ENCODE measurements around the gene CHAF1A. TPM values are rescaled to one million over a fixed set of nuclear protein-coding genes. Genes with fewer than 3 reads are reported as not detected.

CHAF1A gene
- total RNA-seq, 2 experiments from 2014 or later = 77.0 to 78.9 TPM

DNA sequence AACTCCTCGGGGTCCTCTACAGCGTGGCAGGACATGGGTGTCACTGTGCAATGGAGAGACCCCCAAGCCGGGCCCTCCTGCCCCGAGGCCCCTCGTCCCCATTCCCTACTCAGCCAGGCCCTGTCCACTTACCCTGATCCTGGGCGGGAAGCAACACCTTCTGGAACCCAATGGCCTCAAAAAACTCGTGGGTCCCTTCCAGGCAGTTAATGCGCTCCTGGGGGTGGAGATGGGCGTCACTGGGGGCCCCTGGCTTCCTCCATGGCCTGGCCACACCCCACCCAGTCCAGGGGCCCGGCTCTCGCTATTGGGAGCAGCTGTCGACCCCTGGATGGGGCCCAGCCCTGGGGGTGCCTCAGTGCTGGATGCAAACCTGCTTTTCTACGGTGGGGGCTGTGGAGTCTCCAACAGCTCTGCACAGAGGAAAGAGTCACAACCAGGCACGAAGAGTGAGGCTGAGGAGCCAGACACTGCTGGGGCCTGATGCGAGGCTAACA, 44.3 kb downstream of the CHAF1A start:
- intact Hi-C loops (cut with DNase I, micrococcal nuclease) = no loop called here
- Mint-ChIP-seq H3K27me3 (no peaks in the 10 kb centered on the region), H3K4me1 (no peaks in the 10 kb centered on the region), H3K4me3 (no peak overlapping the region), H3K36me3 (ENCODE audit: low read depth) (peaks cover 29% of the 10 kb centered on the region), H3K27ac (no peak overlapping the region), H3K9me3 (ENCODE audit: low read depth) (no peaks in the 10 kb centered on the region)
- POLR2A ChIA-PET = no interaction called here
- no peak for DNase-seq
- no peak for ATAC-seq
- CTCF ChIA-PET = no interaction called here

DNA sequence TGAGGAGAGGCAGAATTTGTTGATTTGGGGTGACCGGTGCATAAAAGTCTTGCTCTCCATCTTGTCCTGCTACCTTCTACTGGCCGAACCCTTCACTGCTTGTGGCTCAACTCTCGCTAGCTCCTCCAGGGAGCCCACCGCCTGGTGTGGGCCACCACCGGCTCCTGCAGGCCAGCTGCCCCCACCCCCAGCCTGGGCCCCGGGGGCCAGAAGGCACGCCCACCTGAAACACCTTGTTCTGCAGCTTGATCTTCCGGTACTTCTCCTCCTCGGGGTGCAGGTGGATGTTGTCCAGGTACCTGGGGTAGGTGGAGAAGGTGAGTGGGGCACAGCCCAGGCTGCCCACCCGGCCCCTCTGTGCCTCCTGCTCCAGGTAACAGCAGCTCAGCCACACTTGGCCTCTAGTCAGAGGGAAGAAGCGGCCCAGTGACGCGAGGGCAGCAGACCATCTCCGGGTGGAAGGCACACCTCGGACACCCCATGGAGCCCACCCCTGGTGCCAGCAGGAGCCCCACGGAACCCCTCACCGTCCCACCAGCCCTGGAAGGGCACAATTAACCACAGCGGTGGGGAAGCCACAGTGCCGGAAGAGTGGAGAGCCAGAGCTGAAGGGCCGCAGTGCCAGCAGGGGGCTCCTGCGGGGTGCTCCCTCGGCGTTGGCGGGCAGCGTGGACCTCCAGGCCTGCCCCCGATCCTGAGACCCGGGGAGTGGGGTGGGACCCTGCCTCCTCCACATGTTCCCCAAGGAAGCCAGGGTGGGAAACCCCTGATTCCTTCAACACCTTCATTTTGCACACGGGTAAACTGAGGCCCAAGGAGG, 45.1 kb downstream of the CHAF1A start:
- H3K36me3 Mint-ChIP-seq (ENCODE audit: low read depth) = peaks cover 29% of the 10 kb centered on the region
- POLR2A ChIA-PET = no interaction called here
- H3K4me3 Mint-ChIP-seq = no peak overlapping the region
- CTCF ChIA-PET = no interaction called here
- ATAC-seq (no peak), DNase-seq (no peak)
- H3K9me3 Mint-ChIP-seq (ENCODE audit: low read depth) = no peaks in the 10 kb centered on the region
- H3K27ac Mint-ChIP-seq = no peak overlapping the region
- H3K27me3 Mint-ChIP-seq = no peaks in the 10 kb centered on the region
- intact Hi-C loops (cut with DNase I, micrococcal nuclease) = no loop called here
- H3K4me1 Mint-ChIP-seq = no peaks in the 10 kb centered on the region

DNA sequence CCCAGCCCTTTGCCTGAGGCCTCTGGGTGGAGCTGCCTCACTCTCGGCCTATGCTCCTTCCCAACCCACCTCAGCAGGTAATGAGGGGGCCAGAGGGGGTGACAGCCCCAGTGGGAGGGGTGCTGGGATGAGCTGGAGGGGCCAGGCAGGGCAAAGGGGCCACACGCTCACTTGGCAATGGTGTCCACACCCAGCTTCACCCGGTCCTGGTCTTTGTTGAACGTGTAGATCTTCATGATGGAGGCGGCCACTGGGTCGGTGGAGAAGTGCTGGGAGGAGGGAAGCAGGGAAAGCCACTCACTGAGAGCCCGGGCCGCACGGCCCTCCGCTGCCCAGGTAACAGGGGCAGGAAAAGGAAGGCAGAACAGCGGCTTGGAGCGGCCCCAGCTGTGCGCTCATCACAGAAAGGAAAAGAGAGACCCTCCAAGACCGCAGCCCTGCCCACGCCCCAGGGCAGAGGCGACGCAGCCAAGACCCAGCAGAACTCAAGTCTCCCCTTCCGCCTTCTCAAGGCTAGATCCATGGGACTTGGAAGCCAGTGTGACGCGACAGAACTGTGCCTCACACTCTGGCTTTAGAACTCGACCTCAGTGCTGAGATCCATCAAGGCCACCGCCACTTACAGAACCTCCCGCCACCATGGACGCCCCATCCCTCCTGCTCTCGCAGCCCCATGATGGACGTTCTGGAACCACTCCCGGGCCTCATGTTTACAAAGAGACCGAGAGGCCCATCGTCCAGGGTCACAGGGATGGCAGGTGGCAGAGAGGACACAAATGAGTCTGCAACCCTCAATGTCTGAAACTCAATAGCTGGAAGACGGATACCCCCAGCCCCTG, 45.9 kb downstream of the CHAF1A start:
- ATAC-seq (no peak), DNase-seq (no peak)
- intact Hi-C loops (cut with DNase I, micrococcal nuclease) = no loop called here
- Mint-ChIP-seq H3K27me3 (no peaks in the 10 kb centered on the region), H3K4me1 (no peaks in the 10 kb centered on the region), H3K27ac (no peak overlapping the region), H3K9me3 (ENCODE audit: low read depth) (no peaks in the 10 kb centered on the region), H3K36me3 (ENCODE audit: low read depth) (peaks cover 27% of the 10 kb centered on the region), H3K4me3 (no peak overlapping the region)
- CTCF ChIA-PET = no interaction called here
- POLR2A ChIA-PET = interaction anchor here (0.6 to 0.7 kb wide), 2 partner anchors 11 to 38 kb away, joined by 3 to 4 read pairs; no protein-coding TSS in a partner anchor

DNA sequence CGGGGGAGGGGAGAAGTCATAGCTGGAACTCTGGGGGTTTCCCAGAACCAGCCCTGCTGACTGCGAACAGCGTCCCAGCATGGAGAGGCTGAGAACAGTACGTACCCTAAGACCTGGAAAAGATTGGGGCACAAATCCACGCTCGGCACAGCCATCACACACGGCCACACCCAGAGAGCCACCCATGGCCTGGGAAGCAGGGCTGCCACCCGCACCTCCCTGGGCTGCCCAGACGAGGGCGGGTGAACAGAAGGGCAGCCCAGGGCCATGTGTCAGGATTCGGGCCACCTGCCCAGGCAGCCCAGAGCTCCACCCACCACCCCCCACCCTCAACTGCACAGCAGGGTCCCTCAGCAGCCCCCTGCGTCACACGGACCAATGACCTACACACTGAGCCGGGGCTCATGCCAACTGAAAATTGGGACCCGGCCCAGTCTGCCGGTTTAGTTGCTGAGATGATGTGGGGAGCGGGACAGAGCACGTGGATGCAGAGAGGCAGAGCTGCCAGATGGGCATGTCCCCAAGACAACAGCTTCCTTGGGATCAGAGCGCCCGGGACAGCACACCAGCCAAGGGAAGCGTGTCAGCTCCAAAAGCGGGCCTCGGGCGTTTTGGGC, 46.7 kb downstream of the CHAF1A start:
- intact Hi-C loops (cut with DNase I, micrococcal nuclease) = no loop called here
- no peaks in the 10 kb centered on the region for H3K4me1 Mint-ChIP-seq
- DNase-seq (no peak), ATAC-seq (no peak)
- no peak overlapping the region for H3K27ac Mint-ChIP-seq
- no peak overlapping the region for H3K4me3 Mint-ChIP-seq
- H3K36me3 Mint-ChIP-seq (ENCODE audit: low read depth) = peaks cover 27% of the 10 kb centered on the region
- H3K27me3 Mint-ChIP-seq = no peaks in the 10 kb centered on the region
- no peaks in the 10 kb centered on the region for H3K9me3 Mint-ChIP-seq (ENCODE audit: low read depth)
- ChIA-PET CTCF (interaction anchor here (0.6 kb wide), 1 partner anchor 285 kb away, joined by 4 read pairs; no protein-coding TSS in a partner anchor), POLR2A (interaction anchor here (0.6 kb wide), 1 partner anchor 39 kb away, joined by 4 read pairs; no protein-coding TSS in a partner anchor)

DNA sequence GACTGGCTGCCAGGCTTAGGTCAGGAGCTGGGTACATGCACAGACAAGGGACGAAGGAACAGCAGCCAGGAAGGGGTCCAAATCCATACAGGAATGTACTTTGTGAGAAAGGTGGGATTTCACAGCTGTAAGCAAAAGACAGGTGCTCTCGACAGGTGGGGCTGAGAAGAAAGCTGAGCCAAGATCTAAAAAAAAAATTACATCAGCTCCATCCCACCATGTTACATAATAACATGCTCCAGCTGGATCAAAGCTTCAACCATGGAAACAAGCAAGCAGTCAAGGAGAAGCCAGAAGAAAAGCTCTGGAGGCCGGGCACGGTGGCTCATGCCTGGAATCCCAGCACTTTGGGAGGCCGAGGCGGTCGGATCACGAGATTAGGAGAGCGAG, 47.2 kb downstream of the CHAF1A start:
- no peaks in the 10 kb centered on the region for H3K27me3 Mint-ChIP-seq
- H3K4me3 Mint-ChIP-seq = no peak overlapping the region
- H3K4me1 Mint-ChIP-seq = no peaks in the 10 kb centered on the region
- ChIA-PET CTCF (interaction anchor here (0.6 kb wide), 1 partner anchor 284 kb away, joined by 4 read pairs; no protein-coding TSS in a partner anchor), POLR2A (interaction anchor here (0.6 kb wide), 1 partner anchor 35 kb away, joined by 4 read pairs; no protein-coding TSS in a partner anchor)
- intact Hi-C loops (cut with DNase I, micrococcal nuclease) = no loop called here
- H3K36me3 Mint-ChIP-seq (ENCODE audit: low read depth) = peaks cover 24% of the 10 kb centered on the region
- no peak overlapping the region for H3K27ac Mint-ChIP-seq
- ATAC-seq (no peak), DNase-seq (no peak)
- H3K9me3 Mint-ChIP-seq (ENCODE audit: low read depth) = no peaks in the 10 kb centered on the region

- H3K4me3 Mint-ChIP-seq = no peak overlapping the region
- peaks cover 20% of the 10 kb centered on the region for H3K36me3 Mint-ChIP-seq (ENCODE audit: low read depth)
- ATAC-seq (no peak), DNase-seq (no peak)
- H3K4me1 Mint-ChIP-seq = peaks cover 15% of the 10 kb centered on the region
- ChIA-PET POLR2A (interaction anchor here (0.6 to 1.0 kb wide), 2 partner anchors 13 to 19 kb away, joined by 3 to 6 read pairs; partner anchors contain the start of gene HDGFL2), CTCF (interaction anchor here (0.6 kb wide), 1 partner anchor 45 kb away, joined by 3 read pairs; no protein-coding TSS in a partner anchor)
- no peak overlapping the region for H3K27ac Mint-ChIP-seq
- intact Hi-C loops (cut with DNase I, micrococcal nuclease) = no loop called here
- no peaks in the 10 kb centered on the region for H3K27me3 Mint-ChIP-seq
- no peaks in the 10 kb centered on the region for H3K9me3 Mint-ChIP-seq (ENCODE audit: low read depth)
Measured at GRCh38 chr19:4452230-4452990, 50.0 kb downstream of the CHAF1A start.

DNA sequence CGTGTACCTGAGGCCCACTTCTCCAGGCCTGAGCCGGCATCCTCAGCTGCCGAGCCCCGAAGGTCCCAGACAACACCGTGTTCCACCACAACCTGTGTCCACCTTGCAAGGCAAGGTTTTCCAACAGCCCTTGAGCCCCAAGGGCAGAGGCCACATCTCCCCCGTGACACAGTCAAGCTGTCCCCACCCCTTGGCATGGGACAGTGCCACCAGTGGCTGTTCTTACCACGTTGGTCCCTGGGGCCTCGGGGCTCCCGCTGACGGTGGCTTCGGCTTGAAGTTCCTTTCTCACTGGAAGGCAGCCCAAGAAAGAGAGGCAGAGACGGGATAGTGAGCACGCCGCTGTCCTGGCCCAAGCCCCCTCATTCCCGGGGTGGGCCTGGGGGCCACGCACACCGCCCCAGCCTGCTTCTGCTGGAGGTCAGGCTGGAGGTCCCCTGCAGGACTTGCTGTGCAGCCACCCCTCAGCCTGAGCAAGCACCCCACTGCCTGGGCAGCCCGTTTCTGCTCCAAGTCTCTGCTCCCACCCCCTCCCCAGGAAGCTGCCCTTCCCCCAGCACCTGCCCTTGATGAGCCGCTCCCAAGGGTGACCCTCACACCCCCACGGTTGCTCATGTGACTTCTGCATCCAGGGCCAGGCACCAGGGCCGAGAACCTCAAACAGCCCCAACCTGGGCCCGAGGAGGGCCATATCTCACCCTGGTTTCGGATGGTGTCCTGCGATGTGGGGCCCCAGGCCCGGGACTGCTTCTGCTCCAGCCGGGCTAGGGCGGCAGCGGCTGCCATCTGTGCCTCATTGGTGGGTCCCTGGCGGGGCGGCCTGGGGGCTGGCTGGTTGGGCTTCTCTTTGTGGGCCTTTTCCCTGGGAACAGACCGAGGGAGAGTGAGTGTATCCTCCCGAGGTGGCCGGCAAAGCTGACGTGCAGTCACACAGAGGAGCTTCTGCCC, 51.1 kb downstream of the CHAF1A start:
- POLR2A ChIA-PET = interaction anchor here (0.7 to 1.6 kb wide), 2 partner anchors 9 to 11 kb away, joined by 4 to 5 read pairs; no protein-coding TSS in a partner anchor

GRCh38 chr19:4454747-4455718, 52.6 kb downstream of the CHAF1A start:
- Mint-ChIP-seq H3K9me3 (ENCODE audit: low read depth) (no peaks in the 10 kb centered on the region), H3K4me3 (no peak overlapping the region), H3K27ac (no peak overlapping the region), H3K27me3 (no peaks in the 10 kb centered on the region), H3K36me3 (ENCODE audit: low read depth) (peaks cover 8% of the 10 kb centered on the region), H3K4me1 (peaks cover 19% of the 10 kb centered on the region)
- CTCF ChIA-PET = interaction anchor here (0.7 kb wide), 1 partner anchor 22 kb away, joined by 3 read pairs; no protein-coding TSS in a partner anchor
- intact Hi-C loops (cut with DNase I, micrococcal nuclease) = loop anchor here in 1 of 2 experiments (5.0 kb wide), 1 partner anchor 182 kb away; the partner anchor contains the start of gene TNFAIP8L1
- POLR2A ChIA-PET = interaction anchor here (0.7 to 1.6 kb wide), 2 partner anchors 10 to 11 kb away, joined by 4 to 5 read pairs; no protein-coding TSS in a partner anchor
- DNase-seq (no peak), ATAC-seq (no peak)

More for the DNA sequence above, 51.1 kb downstream of the CHAF1A start:
- Mint-ChIP-seq H3K27me3 (no peaks in the 10 kb centered on the region), H3K36me3 (ENCODE audit: low read depth) (peaks cover 16% of the 10 kb centered on the region), H3K9me3 (ENCODE audit: low read depth) (no peaks in the 10 kb centered on the region), H3K27ac (no peak overlapping the region), H3K4me1 (peaks cover 19% of the 10 kb centered on the region), H3K4me3 (no peak overlapping the region)
- intact Hi-C loops (cut with DNase I, micrococcal nuclease) = no loop called here
- no peak for DNase-seq
- CTCF ChIA-PET = interaction anchor here (0.6 to 0.7 kb wide), 2 partner anchors 24 to 46 kb away, joined by 3 read pairs; no protein-coding TSS in a partner anchor
- no peak for ATAC-seq
